Neutrophil (primary cell): ENCODE data around the gene SLFN11.
A peak's percentile ranks its signal among the peaks of the same experiment; 100 is the strongest.
"Not testable (repeated sequence)": the region's sequence is repeated elsewhere in the genome, so short reads cannot be mapped to it uniquely, and the experiment has no call there.

Source experiments
- H3K27ac ChIP-seq: fragments of 200-600 bp; sonication (generic); 2 replicates; pipeline ENCODE4 v1.5.1; 2016; ENCODE audit warnings: mild to moderate bottlenecking, moderate library complexity
- H3K27me3 ChIP-seq: fragments of 200-600 bp; sonication (generic); 2 replicates; pipeline ENCODE4 v1.6.0; 2016; ENCODE audit warnings: mild to moderate bottlenecking
- H3K36me3 ChIP-seq: fragments of 200-600 bp; sonication (generic); 2 replicates; pipeline ENCODE4 v1.5.1; 2017
- H3K4me1 ChIP-seq, 2 experiments: fragments of 200-600 bp in 1 of 2; sonication (generic) in 1 of 2; 1 replicate in 1 of 2; 2 replicates in 1 of 2; pipeline versions ENCODE4 v1.5.1 to v1.6.1; 2013 to 2016; ENCODE audit warnings: low read depth in 1 of 2, low read length in 1 of 2, mild to moderate bottlenecking in 1 of 2, moderate library complexity in 1 of 2; ENCODE audit not compliant: control insufficient read depth in 1 of 2, insufficient read depth in 1 of 2
- H3K4me3 ChIP-seq, 2 experiments: fragments of 200-600 bp in 1 of 2; sonication (generic) in 1 of 2; 1 replicate in 1 of 2; 2 replicates in 1 of 2; pipeline ENCODE4 v1.5.1; 2013 to 2016; ENCODE audit warnings: low read depth in 1 of 2, low read length in 1 of 2, mild to moderate bottlenecking in 1 of 2, moderate library complexity in 1 of 2
- H3K9me3 ChIP-seq: fragments of 200-600 bp; sonication (generic); 2 replicates; pipeline ENCODE4 v1.5.1; 2016
- CTCF ChIP-seq: fragments of 200-600 bp; sonication (generic); IDR thresholded peaks from 2 replicates; pipeline ENCODE4 v1.5.1; 2016; ENCODE audit warnings: antibody characterized with exemption

Gene SLFN11

GRCh38 chr17:35373534-35373983 lies at the start of gene SLFN11:
SLFN11 (minus strand) TSS chr17:35373621; CDS start chr17:35363807, 9,814 bp downstream.
- Histone ChIP-seq H3K27me3 (no peaks in the 10 kb centered on the region), H3K36me3 (no peaks in the 10 kb centered on the region), H3K4me1 (peaks cover 17 to 22% of the 10 kb centered on the region in 2 experiments), H3K9me3 (no peaks in the 10 kb centered on the region), H3K27ac (peak within 1 kb of the TSS; percentile 58), H3K4me3 (peak within 1 kb of the TSS; percentile 84 to 87)
- TF ChIP-seq CTCF, result no peak

DNA sequence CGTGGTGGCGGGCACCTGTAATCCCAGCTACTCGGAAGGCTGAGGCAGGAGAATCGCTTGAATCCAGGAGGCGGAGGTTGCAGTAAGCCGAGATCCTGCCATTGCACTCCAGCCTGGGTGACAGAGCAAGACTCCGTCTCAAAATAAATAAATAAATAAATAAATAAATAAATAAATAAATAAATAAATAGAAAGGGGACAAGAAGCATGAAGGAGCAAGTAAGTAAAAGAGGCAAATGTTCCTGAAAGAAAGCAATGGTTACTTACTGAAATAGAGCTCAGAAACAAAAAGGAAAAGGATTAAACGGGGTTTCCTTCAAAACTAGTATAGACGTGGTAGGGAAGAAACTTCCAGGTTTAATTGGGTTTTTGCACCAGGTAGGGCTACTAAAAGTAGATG lies 47.6 kb upstream of the SLFN11 start:
- not testable (repeated sequence) for H3K27me3 ChIP-seq, H3K27ac ChIP-seq, H3K36me3 ChIP-seq, H3K9me3 ChIP-seq, H3K4me3 ChIP-seq, H3K4me1 ChIP-seq

DNA sequence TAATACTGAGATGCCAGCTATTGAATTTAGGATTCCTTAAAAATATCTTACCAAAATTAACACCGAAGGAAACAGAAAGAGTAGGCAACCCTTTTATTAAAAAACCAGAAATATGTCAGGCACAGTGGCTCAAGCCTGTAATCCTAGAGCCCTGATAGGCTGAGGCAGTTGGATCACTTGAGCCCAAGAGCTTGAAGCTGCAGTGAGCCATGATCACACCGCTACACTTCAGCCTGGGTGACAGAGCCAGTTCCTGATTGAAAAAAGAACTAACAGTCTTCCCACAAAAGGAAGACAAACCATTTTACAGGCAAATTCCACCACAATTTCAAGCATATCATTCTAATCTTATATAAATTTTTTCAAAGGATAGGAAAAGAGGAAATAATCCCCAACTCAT lies 43.2 kb upstream of the SLFN11 start:
- Histone ChIP-seq H3K4me3 (no peak overlapping the region), H3K36me3 (peaks cover 8% of the 10 kb centered on the region), H3K27ac (no peak overlapping the region), H3K4me1 (no peaks in the 10 kb centered on the region), H3K27me3 (no peaks in the 10 kb centered on the region), H3K9me3 (no peaks in the 10 kb centered on the region)
- TF ChIP-seq CTCF, result no peak

GRCh38 chr17:35414707-35415106 lies 41.3 kb upstream of the SLFN11 start:
- H3K27ac ChIP-seq, H3K4me1 ChIP-seq, H3K4me3 ChIP-seq, H3K9me3 ChIP-seq, H3K27me3 ChIP-seq: not testable (repeated sequence)
- H3K36me3 ChIP-seq, result peaks cover 19% of the 10 kb centered on the region

- no peak overlapping the region for H3K4me3 ChIP-seq
- H3K27ac ChIP-seq, result no peak overlapping the region
- H3K27me3 ChIP-seq, result no peaks in the 10 kb centered on the region
- no peak for TF ChIP-seq CTCF
- H3K4me1 ChIP-seq, result no peaks in the 10 kb centered on the region
- H3K36me3 ChIP-seq, result peaks cover 19% of the 10 kb centered on the region
- H3K9me3 ChIP-seq, result no peaks in the 10 kb centered on the region
These were observed 40.8 kb upstream of the SLFN11 start for GRCh38 chr17:35414247-35414646.

- Histone ChIP-seq H3K36me3 (peaks cover 11% of the 10 kb centered on the region), H3K27me3 (no peaks in the 10 kb centered on the region), H3K9me3 (no peaks in the 10 kb centered on the region), H3K4me1 (no peaks in the 10 kb centered on the region), H3K4me3 (no peak overlapping the region), H3K27ac (no peak overlapping the region)
- no peak for TF ChIP-seq CTCF
These were observed 34.1 kb upstream of the SLFN11 start for GRCh38 chr17:35407531-35407930.

DNA sequence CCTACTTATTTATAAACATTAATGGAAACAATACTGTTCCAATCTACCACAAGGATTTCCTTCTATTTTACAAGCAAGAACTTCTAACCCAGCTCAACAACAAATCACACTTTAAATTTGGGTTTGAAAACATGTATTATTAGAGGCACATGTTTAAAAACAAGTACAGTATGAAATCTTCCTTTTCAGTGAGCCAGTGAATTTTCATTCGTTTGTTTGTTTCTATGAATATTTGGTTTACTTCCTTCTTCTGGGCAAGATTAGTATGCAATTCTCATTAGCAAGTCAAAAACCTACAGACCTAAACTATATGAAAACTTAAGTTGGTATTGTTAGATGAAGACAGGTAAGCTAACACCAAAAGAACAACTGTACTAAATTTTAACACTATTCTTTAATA lies 33.1 kb upstream of the SLFN11 start:
- Histone ChIP-seq H3K9me3 (no peaks in the 10 kb centered on the region), H3K27me3 (no peaks in the 10 kb centered on the region), H3K27ac (no peak overlapping the region), H3K4me1 (no peaks in the 10 kb centered on the region), H3K36me3 (peaks cover 11% of the 10 kb centered on the region), H3K4me3 (no peak overlapping the region)
- TF ChIP-seq CTCF, result no peak
